Astrocyte (in vitro differentiated cells and primary cell): ENCODE data around the gene VCL. TPM values are rescaled to one million over a fixed set of nuclear protein-coding genes. Genes with fewer than 3 reads are reported as not detected.
A peak's percentile ranks its signal among the peaks of the same experiment; 100 is the strongest.

Source experiments
- DNase-seq: peaks from one replicate; pipeline ENCODE4 v3.0.0-alpha.2; 2010; ENCODE audit warnings: low read depth
- FAIRE-seq: peaks from 2 replicates; lab custom pipeline; 2011; peaks lifted over from hg19 to GRCh38; lab: Jason Lieb, UNC
- H2AFZ ChIP-seq: 2 replicates; pipeline ENCODE4 v1.6.0; 2012; ENCODE audit warnings: low read depth, low read length, inconsistent platforms
- H3K27ac ChIP-seq: 2 replicates; pipeline ENCODE4 v1.5.1; 2011; ENCODE audit warnings: low read depth, low read length, inconsistent platforms
- H3K27me3 ChIP-seq: 2 replicates; pipeline ENCODE4 v1.6.0; 2011; ENCODE audit warnings: low read length, inconsistent platforms; ENCODE audit not compliant: insufficient read depth
- H3K36me3 ChIP-seq: 2 replicates; pipeline ENCODE4 v1.5.1; 2011; ENCODE audit warnings: low read length, inconsistent platforms; ENCODE audit not compliant: insufficient read depth
- H3K4me1 ChIP-seq: 2 replicates; pipeline ENCODE4 v1.5.1; 2011; ENCODE audit warnings: low read length, inconsistent platforms; ENCODE audit not compliant: insufficient read depth
- H3K4me2 ChIP-seq: 2 replicates; pipeline ENCODE4 v1.6.0; 2012; ENCODE audit warnings: low read length, inconsistent platforms
- H3K4me3 ChIP-seq: 2 replicates; pipeline ENCODE4 v1.5.1; 2011; ENCODE audit warnings: low read depth, mild to moderate bottlenecking, low read length, inconsistent platforms; ENCODE audit not compliant: insufficient read depth
- H3K79me2 ChIP-seq: 2 replicates; pipeline ENCODE4 v1.6.0; 2012; ENCODE audit warnings: mild to moderate bottlenecking, low read length, inconsistent platforms; ENCODE audit not compliant: insufficient read depth
- H3K9ac ChIP-seq: 2 replicates; pipeline ENCODE4 v1.6.0; 2012; ENCODE audit warnings: mild to moderate bottlenecking, low read length, inconsistent platforms
- H3K9me3 ChIP-seq: 2 replicates; pipeline ENCODE4 v1.5.1; 2012; ENCODE audit warnings: low read depth, mild to moderate bottlenecking, low read length, inconsistent platforms; ENCODE audit not compliant: insufficient read depth
- H4K20me1 ChIP-seq: 2 replicates; pipeline ENCODE4 v1.6.0; 2012; ENCODE audit warnings: low read length, inconsistent platforms; ENCODE audit not compliant: insufficient read depth
- H3K27ac Mint-ChIP-seq: one replicate; pipeline ENCODE4 v1.8.0; 2021; ENCODE audit warnings: mild to moderate bottlenecking, mixed read lengths; ENCODE audit not compliant: unreplicated experiment
- H3K27me3 Mint-ChIP-seq: one replicate; pipeline ENCODE4 v1.8.0; 2021; ENCODE audit warnings: low read depth, mixed read lengths; ENCODE audit not compliant: unreplicated experiment
- H3K36me3 Mint-ChIP-seq: one replicate; pipeline ENCODE4 v1.8.0; 2021; ENCODE audit warnings: low read depth, mixed read lengths; ENCODE audit not compliant: unreplicated experiment
- H3K4me1 Mint-ChIP-seq: one replicate; pipeline ENCODE4 v1.8.0; 2021; ENCODE audit warnings: low read depth, mixed read lengths; ENCODE audit not compliant: unreplicated experiment
- H3K4me3 Mint-ChIP-seq: one replicate; pipeline ENCODE4 v1.8.0; 2021; ENCODE audit warnings: mild to moderate bottlenecking, moderate library complexity, mixed read lengths; ENCODE audit not compliant: unreplicated experiment
- H3K9me3 Mint-ChIP-seq: one replicate; pipeline ENCODE4 v1.8.0; 2021; ENCODE audit warnings: mild to moderate bottlenecking, mixed read lengths; ENCODE audit not compliant: unreplicated experiment
- CTCF ChIP-seq: IDR thresholded peaks from 2 replicates; pipeline ENCODE4 v1.5.1; 2011; ENCODE audit warnings: low read depth, mild to moderate bottlenecking, inconsistent platforms, low read length, moderate library complexity; ENCODE audit not compliant: insufficient read depth
- EZH2 ChIP-seq: IDR thresholded peaks from 2 replicates; pipeline ENCODE4 v1.6.1; 2012; ENCODE audit warnings: mild to moderate bottlenecking, low read length, inconsistent platforms; ENCODE audit not compliant: insufficient read depth
- total RNA-seq: library from RNA; stranded (reverse); gene quantifications from 2 replicates; pipeline ENCODE4 v1.2.1, GENCODE V29; 2021

Gene VCL
- total RNA-seq, 1 donor from 2014 or later, result 474 TPM

GRCh38 chr10:74109452-74109851 is 111.5 kb downstream of the VCL start:
- Histone ChIP-seq H3K79me2 (peaks cover 90% of the 10 kb centered on the region), H3K27me3 (no peaks in the 10 kb centered on the region), H3K4me3 (no peak overlapping the region), H3K36me3 (peaks cover 92% of the 10 kb centered on the region), H2AFZ (no peak overlapping the region), H3K27ac (no peak overlapping the region), H3K4me1 (peaks cover 7% of the 10 kb centered on the region), H3K9ac (no peak overlapping the region), H4K20me1 (peaks cover 95% of the 10 kb centered on the region), H3K4me2 (no peak overlapping the region), H3K9me3 (no peaks in the 10 kb centered on the region)
- Mint-ChIP-seq H3K27me3 (peaks cover 2% of the 10 kb centered on the region), H3K9me3 (no peaks in the 10 kb centered on the region), H3K4me1 (peaks cover 16% of the 10 kb centered on the region), H3K4me3 (no peak overlapping the region), H3K36me3 (peaks cover 57% of the 10 kb centered on the region), H3K27ac (no peak overlapping the region)
- DNase-seq (no peak), FAIRE-seq (no peak)
- TF ChIP-seq CTCF (no peak), EZH2 (no peak)

GRCh38 chr10:74110120-74110519 is 112.2 kb downstream of the VCL start:
- Histone ChIP-seq H3K27me3 (no peaks in the 10 kb centered on the region), H3K79me2 (peaks cover 91% of the 10 kb centered on the region), H4K20me1 (peaks cover 94% of the 10 kb centered on the region), H3K9me3 (no peaks in the 10 kb centered on the region), H2AFZ (no peak overlapping the region), H3K4me2 (no peak overlapping the region), H3K4me1 (peaks cover 7% of the 10 kb centered on the region), H3K4me3 (no peak overlapping the region), H3K9ac (no peak overlapping the region), H3K36me3 (peaks cover 92% of the 10 kb centered on the region), H3K27ac (no peak overlapping the region)
- peaks cover 2% of the 10 kb centered on the region for H3K27me3 Mint-ChIP-seq
- no peak overlapping the region for H3K4me3 Mint-ChIP-seq
- peaks cover 16% of the 10 kb centered on the region for H3K4me1 Mint-ChIP-seq
- no peak for FAIRE-seq
- H3K27ac Mint-ChIP-seq, result peak overlapping the region; percentile 34
- H3K9me3 Mint-ChIP-seq, result no peaks in the 10 kb centered on the region
- no peak for DNase-seq
- TF ChIP-seq EZH2 (no peak), CTCF (no peak)
- H3K36me3 Mint-ChIP-seq, result peaks cover 51% of the 10 kb centered on the region

- Histone ChIP-seq H3K36me3 (peaks cover 95% of the 10 kb centered on the region), H3K9ac (no peak overlapping the region), H3K79me2 (peaks cover 90% of the 10 kb centered on the region), H3K9me3 (no peaks in the 10 kb centered on the region), H3K4me2 (no peak overlapping the region), H2AFZ (no peak overlapping the region), H3K27ac (no peak overlapping the region), H3K4me3 (no peak overlapping the region), H4K20me1 (peaks cover 96% of the 10 kb centered on the region), H3K27me3 (no peaks in the 10 kb centered on the region), H3K4me1 (peaks cover 7% of the 10 kb centered on the region)
- FAIRE-seq, result no peak
- no peak overlapping the region for H3K4me3 Mint-ChIP-seq
- peaks cover 11% of the 10 kb centered on the region for H3K4me1 Mint-ChIP-seq
- H3K27ac Mint-ChIP-seq, result peak overlapping the region; percentile 53
- TF ChIP-seq CTCF, result no peak
- no peak for TF ChIP-seq EZH2
- H3K9me3 Mint-ChIP-seq, result no peaks in the 10 kb centered on the region
- H3K36me3 Mint-ChIP-seq, result peaks cover 48% of the 10 kb centered on the region
- DNase-seq, result no peak
- peaks cover 2% of the 10 kb centered on the region for H3K27me3 Mint-ChIP-seq
Measured at GRCh38 chr10:74111799-74112198, 113.9 kb downstream of the VCL start.
